PFSK-1 (cell line): Measurements from ENCODE around the gene LGR4.

ENCODE experiments used
- FOXP2 ChIP-seq: optimal IDR thresholded peaks from 2 replicates; pipeline ENCODE3; 2011; ENCODE audit warnings: borderline replicate concordance, control low read depth, inconsistent platforms; ENCODE audit not compliant: insufficient read depth; ENCODE audit errors: extremely low read length, extremely low read depth
- POLR2AphosphoS5 ChIP-seq: IDR thresholded peaks from 2 replicates; pipeline ENCODE4 v1.6.1; 2012; ENCODE audit warnings: low read depth, mild to moderate bottlenecking, control low read depth, low read length, moderate library complexity
- REST ChIP-seq, 2 experiments: IDR thresholded peaks; 2 replicates each; pipeline versions ENCODE4 v1.6.1 to v1.8.0; 2011 to 2012; ENCODE audit warnings: low read depth in 2 of 2, low read length in 2 of 2, control low read depth in 1 of 2, inconsistent platforms in 1 of 2, mild to moderate bottlenecking in 1 of 2, moderate library complexity in 1 of 2; ENCODE audit not compliant: insufficient read depth in 1 of 2
- SIN3A ChIP-seq: IDR thresholded peaks from 2 replicates; pipeline ENCODE4 v1.6.1; 2012; ENCODE audit warnings: mild to moderate bottlenecking, low read length, moderate library complexity, borderline replicate concordance; ENCODE audit not compliant: insufficient read depth
- TAF1 ChIP-seq: IDR thresholded peaks from 2 replicates; pipeline ENCODE4 v1.6.1; 2012; ENCODE audit warnings: low read length, control low read depth, borderline replicate concordance; ENCODE audit not compliant: insufficient read depth

LGR4 gene

GRCh38 chr11:27404427-27404826, 68.2 kb downstream of the LGR4 start:
- TF ChIP-seq POLR2AphosphoS5 (no peak), FOXP2 (no peak), REST (IDR thresholded peaks at IDR 0.05; ENCODE audit: insufficient read depth in 1 of 2, low read depth in 2 of 2, low read length in 2 of 2) (no peak), SIN3A (no peak), TAF1 (no peak)

GRCh38 chr11:27403195-27403594, 69.4 kb downstream of the LGR4 start:
- no peak for TF ChIP-seq TAF1
- TF ChIP-seq POLR2AphosphoS5: no peak
- no peak for TF ChIP-seq REST (IDR thresholded peaks at IDR 0.05; ENCODE audit: insufficient read depth in 1 of 2, low read depth in 2 of 2, low read length in 2 of 2)
- TF ChIP-seq FOXP2: no peak
- no peak for TF ChIP-seq SIN3A

GRCh38 chr11:27402450-27402849, 70.1 kb downstream of the LGR4 start:
- TF ChIP-seq TAF1: no peak
- TF ChIP-seq POLR2AphosphoS5: no peak
- no peak for TF ChIP-seq REST (IDR thresholded peaks at IDR 0.05; ENCODE audit: insufficient read depth in 1 of 2, low read depth in 2 of 2, low read length in 2 of 2)
- TF ChIP-seq FOXP2: no peak
- no peak for TF ChIP-seq SIN3A

- TF ChIP-seq POLR2AphosphoS5 (no peak), TAF1 (no peak), FOXP2 (no peak), REST (IDR thresholded peaks at IDR 0.05; ENCODE audit: insufficient read depth in 1 of 2, low read depth in 2 of 2, low read length in 2 of 2) (no peak)
Measured at GRCh38 chr11:27401833-27402316, 70.7 kb downstream of the LGR4 start.

- TF ChIP-seq SIN3A (no peak), FOXP2 (no peak), TAF1 (no peak), REST (IDR thresholded peaks at IDR 0.05; ENCODE audit: insufficient read depth in 1 of 2, low read depth in 2 of 2, low read length in 2 of 2) (no peak), POLR2AphosphoS5 (no peak)
Measured at GRCh38 chr11:27401280-27401832, 71.2 kb downstream of the LGR4 start.
